Kidney (tissue), 14 donors: ENCODE data around the gene SMG1. TPM values are rescaled to one million over a fixed set of nuclear protein-coding genes. Genes with fewer than 3 reads are reported as not detected.
A peak's percentile ranks its signal among the peaks of the same experiment; 100 is the strongest.
"Not testable (repeated sequence)": the region's sequence is repeated elsewhere in the genome, so short reads cannot be mapped to it uniquely, and the experiment has no call there.

Experiments used
- DNase-seq, 5 donors: peaks; one replicate each; pipeline ENCODE4 v3.0.0-alpha.2; 2013 to 2020
- FAIRE-seq: peaks from 2 replicates; lab custom pipeline; 2012; peaks lifted over from hg19 to GRCh38; lab: Jason Lieb, UNC
- H3K27ac ChIP-seq, 2 donors: one replicate each; pipeline ENCODE4 v1.7.0; 2013; ENCODE audit warnings: low read depth in 2 of 2, low read length in 2 of 2, inconsistent platforms in 1 of 2
- H3K27me3 ChIP-seq: one replicate; pipeline ENCODE4 v1.7.1; 2013; ENCODE audit warnings: low read length, inconsistent platforms; ENCODE audit not compliant: control insufficient read depth, insufficient read depth
- H3K36me3 ChIP-seq, 3 donors: one replicate each; pipeline versions ENCODE4 v1.7.0 to v1.7.1; 2013; ENCODE audit warnings: low read length in 3 of 3, control low read depth in 1 of 3, inconsistent platforms in 1 of 3; ENCODE audit not compliant: insufficient read depth in 3 of 3, control insufficient read depth in 2 of 3
- H3K4me1 ChIP-seq, 3 donors: one replicate each; pipeline versions ENCODE4 v1.7.0 to v1.7.1; 2013; ENCODE audit warnings: low read length in 3 of 3, inconsistent platforms in 1 of 3, low read depth in 1 of 3; ENCODE audit not compliant: control insufficient read depth in 2 of 3, insufficient read depth in 2 of 3
- H3K4me3 ChIP-seq, 3 donors: one replicate each; pipeline versions ENCODE4 v1.7.0 to v1.8.1; 2013; ENCODE audit warnings: low read length in 3 of 3, control low read depth in 1 of 3, inconsistent platforms in 1 of 3
- H3K9ac ChIP-seq, 3 donors: one replicate each; pipeline versions ENCODE4 v1.7.0 to v1.7.1; 2013; ENCODE audit warnings: low read length in 3 of 3, control low read depth in 1 of 3, inconsistent platforms in 1 of 3
- H3K9me3 ChIP-seq, 3 donors: one replicate each; pipeline versions ENCODE4 v1.7.0 to v1.7.1; 2013; ENCODE audit warnings: low read length in 3 of 3, control low read depth in 1 of 3, inconsistent platforms in 1 of 3; ENCODE audit not compliant: control insufficient read depth in 2 of 3, insufficient read depth in 1 of 3
- intact Hi-C: fragments of 100-400 bp; cut with DNase I; formaldehyde crosslinking; loops from one replicate; pipeline ENCODE4 v1.11.1; 2022
- polyA plus RNA-seq: library from polyadenylated mRNA; stranded (reverse); fragments of 350-450 nt; fragmentation: Illumina TruSeq; extraction: RNeasy Lipid Tissue Mini Kit (QIAGEN cat#74804); gene quantifications from one replicate; pipeline ENCODE4 v1.2.3, GENCODE V29; 2014; ENCODE audit warnings: low read depth, low replicate concordance; ENCODE audit not compliant: insufficient read depth
- total RNA-seq: library from RNA; stranded (reverse); fragmentation: NEBNext Ultra II Directional; extraction: Animal tissue kit (Norgen Biotek cat#: 25700); gene quantifications from one replicate; pipeline ENCODE4 v1.2.1, GENCODE V29; 2021
- TF ChIP-seq, protein P1 (sequence below): IDR thresholded peaks from 3 replicates; pipeline ENCODE4 v1.5.1; 2012; ENCODE audit warnings: mild to moderate bottlenecking, moderate library complexity, borderline replicate concordance; ENCODE audit not compliant: insufficient read depth; ENCODE audit errors: extremely low read depth
- donor health status: control.
- donor health status: control.
- donor health status: control.
- donor health status: control.
- donor health status: control.
- donor health status: DM: yes; HTN: yes; CAD: no.
- donor health status: Normal renal cell carcinoma (clear cell type).

Gene SMG1
- total and polyA plus RNA-seq, 2 donors from 2014 or later = 4.9 to 94.4 TPM

DNA sequence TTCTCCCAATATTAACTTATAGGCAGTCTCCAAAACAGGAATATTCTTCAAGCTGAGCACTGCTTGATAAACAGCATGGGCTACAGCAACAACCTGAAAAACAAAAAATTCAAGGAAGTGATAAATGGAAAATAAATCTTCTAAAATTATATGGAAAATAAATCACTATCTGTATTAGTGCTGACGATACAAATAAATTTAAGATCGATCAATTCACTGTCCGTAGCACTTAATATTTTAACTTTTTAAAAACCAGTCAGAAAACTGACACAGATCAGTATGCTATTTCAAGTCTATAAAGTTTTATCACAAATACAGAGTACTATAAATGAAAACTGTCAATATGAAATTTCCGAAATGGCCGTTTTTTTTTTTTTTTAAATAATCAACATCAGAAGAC is 49.9 kb downstream of the SMG1 start:
- intact Hi-C loops, H3K36me3 ChIP-seq, H3K27me3 ChIP-seq, H3K9me3 ChIP-seq, H3K4me3 ChIP-seq, H3K4me1 ChIP-seq, H3K27ac ChIP-seq, FAIRE-seq, DNase-seq, H3K9ac ChIP-seq: not testable (repeated sequence)

DNA sequence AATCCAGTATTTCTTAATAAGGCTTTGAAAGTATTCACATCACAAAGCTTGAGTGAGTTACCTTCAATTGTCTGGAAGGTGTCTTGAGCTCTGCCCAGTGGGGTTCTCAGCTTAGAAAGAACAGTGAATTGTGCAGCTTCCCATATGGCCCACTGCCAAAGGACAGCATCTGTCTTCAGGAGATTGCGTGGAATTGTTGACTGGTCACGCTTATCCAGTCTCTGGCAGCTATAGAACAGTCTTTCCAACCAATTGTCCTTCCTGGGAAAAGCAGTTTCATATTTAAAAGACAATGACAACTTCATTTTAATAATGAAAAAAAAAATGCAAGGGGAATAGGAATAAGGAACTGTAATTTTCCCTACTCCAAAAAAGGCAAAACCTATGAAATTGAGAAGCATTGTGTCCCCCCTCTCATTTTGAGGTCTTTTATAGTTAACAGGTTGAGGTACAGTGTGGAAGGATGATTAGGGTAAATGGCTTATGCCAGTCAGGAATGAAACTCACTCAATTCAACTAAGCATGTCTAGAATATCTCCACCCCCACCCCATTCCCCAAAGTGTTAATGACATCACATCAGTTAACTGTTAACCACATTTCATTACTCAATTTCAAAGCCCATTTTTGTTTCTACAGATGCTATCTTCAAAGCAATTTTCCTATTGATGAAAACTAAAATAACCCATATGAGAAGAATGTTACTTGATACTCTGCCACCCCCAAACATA is 57.0 kb downstream of the SMG1 start:
- H3K9me3 ChIP-seq, FAIRE-seq, H3K4me1 ChIP-seq, H3K4me3 ChIP-seq, intact Hi-C loops, H3K9ac ChIP-seq, H3K36me3 ChIP-seq, H3K27me3 ChIP-seq, DNase-seq, H3K27ac ChIP-seq: not testable (repeated sequence)

DNA sequence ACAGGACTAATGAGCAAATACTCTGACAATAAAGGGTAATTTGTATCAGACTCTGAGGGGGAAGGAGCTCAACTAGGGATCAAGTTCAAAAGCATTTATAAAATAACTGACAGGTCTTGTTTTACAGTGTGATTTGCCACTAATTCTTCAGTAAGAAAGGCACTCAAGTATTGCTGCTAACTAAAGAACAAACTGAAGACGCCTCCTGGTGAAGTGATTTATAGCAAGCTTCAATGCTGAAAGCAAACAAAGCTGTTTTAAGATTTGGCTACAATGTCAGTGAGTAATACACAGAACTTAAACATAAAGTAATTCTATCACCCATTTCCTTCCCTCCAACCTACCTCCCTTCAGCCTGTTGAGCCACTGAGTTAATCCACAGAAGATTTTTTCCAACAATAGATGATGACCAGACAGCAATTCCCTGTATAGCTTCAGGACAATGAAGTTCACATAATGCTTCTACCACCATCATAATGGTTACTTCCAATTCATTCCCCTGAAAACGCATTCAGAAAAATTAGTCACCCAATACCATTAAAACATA is 59.9 kb downstream of the SMG1 start:
- H3K9ac ChIP-seq, H3K4me1 ChIP-seq, H3K27me3 ChIP-seq, H3K9me3 ChIP-seq, FAIRE-seq, H3K27ac ChIP-seq, H3K36me3 ChIP-seq, H3K4me3 ChIP-seq, intact Hi-C loops: not testable (repeated sequence)
- DNase-seq = peak in 2 of 5 donors; percentile 25 to 54

DNA sequence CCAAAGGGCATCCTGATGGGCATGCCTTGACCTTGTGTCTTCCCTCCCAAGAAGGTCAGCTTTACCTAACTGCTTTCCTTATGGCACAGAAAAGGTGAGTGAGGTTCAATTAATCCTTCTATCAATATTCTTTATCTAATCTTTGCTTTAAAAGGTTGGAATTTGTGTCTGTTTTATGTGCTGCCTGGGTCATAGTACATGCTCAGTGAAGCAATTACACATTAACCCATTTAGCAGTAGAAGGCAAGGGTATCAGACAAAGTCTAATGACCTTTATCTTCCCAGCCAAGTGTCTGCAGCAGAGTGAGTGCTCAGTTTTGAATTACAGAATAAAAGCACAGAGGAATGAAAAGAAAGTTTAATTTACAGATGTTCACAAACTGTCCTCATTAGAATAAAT is 63.3 kb downstream of the SMG1 start:
- H3K4me3 ChIP-seq, FAIRE-seq, H3K9ac ChIP-seq, DNase-seq, H3K4me1 ChIP-seq, H3K27me3 ChIP-seq, H3K36me3 ChIP-seq, intact Hi-C loops, H3K9me3 ChIP-seq: not testable (repeated sequence)
- peak overlapping the region; percentile 33 to 48 for H3K27ac ChIP-seq

DNA sequence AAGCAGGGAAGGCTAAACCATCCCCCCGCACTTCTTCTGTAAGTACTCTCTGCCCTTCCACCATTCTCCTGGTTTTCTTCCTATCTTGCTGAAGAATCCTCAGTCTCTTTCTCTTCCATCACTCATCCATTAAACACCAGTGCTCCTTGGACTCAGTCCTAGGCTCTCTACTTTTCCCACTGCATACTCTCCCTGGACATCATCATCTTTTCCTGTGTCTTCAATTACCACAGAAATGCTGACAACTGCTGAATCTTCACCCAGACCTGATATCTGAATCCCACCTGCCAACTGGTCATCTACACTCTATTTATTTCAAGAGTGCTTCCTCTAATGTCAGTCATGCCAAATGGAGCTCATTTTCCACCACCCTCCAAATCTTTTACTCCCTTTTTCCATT is 71.0 kb downstream of the SMG1 start:
- no peaks in the 10 kb centered on the region for H3K27me3 ChIP-seq
- H3K9ac ChIP-seq = no peak overlapping the region
- DNase-seq = no peak
- intact Hi-C loops = no loop called here
- peaks cover 7 to 31% (median 20%) of the 10 kb centered on the region in 3 donors for H3K36me3 ChIP-seq
- no peak overlapping the region for H3K4me3 ChIP-seq
- no peak for FAIRE-seq
- H3K9me3 ChIP-seq = no peaks in the 10 kb centered on the region
- H3K27ac ChIP-seq = no peak overlapping the region
- TF ChIP-seq, protein P1, sequence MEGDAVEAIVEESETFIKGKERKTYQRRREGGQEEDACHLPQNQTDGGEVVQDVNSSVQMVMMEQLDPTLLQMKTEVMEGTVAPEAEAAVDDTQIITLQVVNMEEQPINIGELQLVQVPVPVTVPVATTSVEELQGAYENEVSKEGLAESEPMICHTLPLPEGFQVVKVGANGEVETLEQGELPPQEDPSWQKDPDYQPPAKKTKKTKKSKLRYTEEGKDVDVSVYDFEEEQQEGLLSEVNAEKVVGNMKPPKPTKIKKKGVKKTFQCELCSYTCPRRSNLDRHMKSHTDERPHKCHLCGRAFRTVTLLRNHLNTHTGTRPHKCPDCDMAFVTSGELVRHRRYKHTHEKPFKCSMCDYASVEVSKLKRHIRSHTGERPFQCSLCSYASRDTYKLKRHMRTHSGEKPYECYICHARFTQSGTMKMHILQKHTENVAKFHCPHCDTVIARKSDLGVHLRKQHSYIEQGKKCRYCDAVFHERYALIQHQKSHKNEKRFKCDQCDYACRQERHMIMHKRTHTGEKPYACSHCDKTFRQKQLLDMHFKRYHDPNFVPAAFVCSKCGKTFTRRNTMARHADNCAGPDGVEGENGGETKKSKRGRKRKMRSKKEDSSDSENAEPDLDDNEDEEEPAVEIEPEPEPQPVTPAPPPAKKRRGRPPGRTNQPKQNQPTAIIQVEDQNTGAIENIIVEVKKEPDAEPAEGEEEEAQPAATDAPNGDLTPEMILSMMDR = no peak
- no peaks in the 10 kb centered on the region for H3K4me1 ChIP-seq
